Neural progenitor cell (in vitro differentiated cells): ENCODE measurements around the gene ATXN1.

Experiments
- CTCF ChIP-seq: fragments of 200-600 bp; sonication (generic); IDR thresholded peaks from 2 replicates; pipeline ENCODE4 v1.5.1; 2017; ENCODE audit warnings: antibody characterized with exemption, mild to moderate bottlenecking
- EZH2 ChIP-seq: fragments of 200-600 bp; sonication (generic); IDR thresholded peaks from 2 replicates; pipeline ENCODE4 v1.6.1; 2017; ENCODE audit warnings: antibody characterized with exemption, mild to moderate bottlenecking, moderate library complexity

GRCh38 chr6:16336911-16337294 lies 424.4 kb downstream of the ATXN1 start:
- TF ChIP-seq CTCF = no peak
- no peak for TF ChIP-seq EZH2
